Neural crest cell (in vitro differentiated cells): Measurements from ENCODE around the gene TAF1C. TPM values are rescaled to one million over a fixed set of nuclear protein-coding genes. Genes with fewer than 3 reads are reported as not detected.

Experiments used
- DNase-seq: peaks from one replicate; pipeline ENCODE4 v3.0.0; 2021; ENCODE audit warnings: low read depth, mixed read lengths, low spot score
- H3K27ac Mint-ChIP-seq: one replicate; pipeline ENCODE4 v1.8.0; 2021; ENCODE audit warnings: mild to moderate bottlenecking, mixed read lengths; ENCODE audit not compliant: unreplicated experiment
- H3K27me3 Mint-ChIP-seq: 2 replicates; pipeline ENCODE4 v1.8.0; 2021; ENCODE audit warnings: low read depth, mild to moderate bottlenecking, mixed read lengths
- H3K36me3 Mint-ChIP-seq: 2 replicates; pipeline ENCODE4 v1.8.0; 2021; ENCODE audit warnings: low read depth, mild to moderate bottlenecking, mixed read lengths
- H3K4me1 Mint-ChIP-seq: 2 replicates; pipeline ENCODE4 v1.8.0; 2021; ENCODE audit warnings: mixed read lengths
- H3K4me3 Mint-ChIP-seq: one replicate; pipeline ENCODE4 v1.8.0; 2021; ENCODE audit warnings: mild to moderate bottlenecking, mixed read lengths
- H3K9me3 Mint-ChIP-seq: 2 replicates; pipeline ENCODE4 v1.8.0; 2021; ENCODE audit warnings: mixed read lengths
- CTCF ChIP-seq: fragments of 200-600 bp; sonication (generic); conservative IDR thresholded peaks from 2 replicates; pipeline ENCODE4 v1.5.0; 2021; ENCODE audit warnings: antibody characterized with exemption, mild to moderate bottlenecking
- total RNA-seq: library from RNA; stranded (reverse); gene quantifications from 2 replicates; pipeline ENCODE4 v1.2.1, GENCODE V29; 2021

The TAF1C gene
- total RNA-seq, 1 donor from 2014 or later, result 86.4 TPM

GRCh38 chr16:84225126-84225525 is 38.3 kb upstream of the TAF1C start:
- no peak for TF ChIP-seq CTCF

GRCh38 chr16:84224554-84224953 is 37.7 kb upstream of the TAF1C start:
- Mint-ChIP-seq H3K4me1 (peaks cover 15% of the 10 kb centered on the region), H3K9me3 (no peaks in the 10 kb centered on the region), H3K4me3 (no peak overlapping the region), H3K27me3 (no peaks in the 10 kb centered on the region), H3K36me3 (no peaks in the 10 kb centered on the region), H3K27ac (no peak overlapping the region)
- TF ChIP-seq CTCF, result no peak
- DNase-seq, result no peak

More at GRCh38 chr16:84225126-84225525, 38.3 kb upstream of the TAF1C start:
- Mint-ChIP-seq H3K36me3 (no peaks in the 10 kb centered on the region), H3K27ac (no peak overlapping the region), H3K27me3 (no peaks in the 10 kb centered on the region), H3K9me3 (no peaks in the 10 kb centered on the region), H3K4me3 (no peak overlapping the region), H3K4me1 (peaks cover 15% of the 10 kb centered on the region)
- DNase-seq, result no peak

DNA sequence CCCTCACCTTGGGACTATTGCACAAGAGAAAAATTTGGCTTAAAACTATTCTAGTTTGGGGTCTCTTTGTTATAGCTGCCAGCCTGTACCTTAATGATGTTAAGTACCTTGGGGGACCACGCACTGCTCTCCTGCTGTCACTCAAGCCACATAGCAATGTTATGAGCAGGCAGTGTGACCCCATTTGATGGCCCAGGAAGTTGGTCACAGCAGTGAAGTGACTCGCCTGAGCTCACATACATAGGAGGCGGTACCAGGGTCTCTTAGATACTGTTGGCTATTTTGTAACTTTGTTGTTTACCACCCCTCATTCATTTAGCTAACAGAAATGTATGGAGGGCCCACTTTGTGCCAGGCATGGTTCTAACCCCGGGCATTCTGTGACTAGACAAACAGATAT is 36.6 kb upstream of the TAF1C start:
- Mint-ChIP-seq H3K4me3 (no peak overlapping the region), H3K4me1 (peaks cover 18% of the 10 kb centered on the region), H3K36me3 (no peaks in the 10 kb centered on the region), H3K9me3 (no peaks in the 10 kb centered on the region), H3K27me3 (no peaks in the 10 kb centered on the region), H3K27ac (no peak overlapping the region)
- no peak for DNase-seq
- no peak for TF ChIP-seq CTCF

GRCh38 chr16:84220851-84221250 is 34.0 kb upstream of the TAF1C start:
- Mint-ChIP-seq H3K27me3 (no peaks in the 10 kb centered on the region), H3K4me1 (peaks cover 11% of the 10 kb centered on the region), H3K27ac (no peak overlapping the region), H3K36me3 (no peaks in the 10 kb centered on the region), H3K9me3 (no peaks in the 10 kb centered on the region), H3K4me3 (no peak overlapping the region)
- TF ChIP-seq CTCF, result no peak
- no peak for DNase-seq

GRCh38 chr16:84218956-84219355 is 32.1 kb upstream of the TAF1C start:
- DNase-seq, result no peak
- Mint-ChIP-seq H3K4me1 (peaks cover 11% of the 10 kb centered on the region), H3K36me3 (no peaks in the 10 kb centered on the region), H3K27ac (no peak overlapping the region), H3K27me3 (no peaks in the 10 kb centered on the region), H3K9me3 (no peaks in the 10 kb centered on the region), H3K4me3 (no peak overlapping the region)
- TF ChIP-seq CTCF, result no peak
